ENCODE results near the gene TEX14.

The TEX14 gene

DNA sequence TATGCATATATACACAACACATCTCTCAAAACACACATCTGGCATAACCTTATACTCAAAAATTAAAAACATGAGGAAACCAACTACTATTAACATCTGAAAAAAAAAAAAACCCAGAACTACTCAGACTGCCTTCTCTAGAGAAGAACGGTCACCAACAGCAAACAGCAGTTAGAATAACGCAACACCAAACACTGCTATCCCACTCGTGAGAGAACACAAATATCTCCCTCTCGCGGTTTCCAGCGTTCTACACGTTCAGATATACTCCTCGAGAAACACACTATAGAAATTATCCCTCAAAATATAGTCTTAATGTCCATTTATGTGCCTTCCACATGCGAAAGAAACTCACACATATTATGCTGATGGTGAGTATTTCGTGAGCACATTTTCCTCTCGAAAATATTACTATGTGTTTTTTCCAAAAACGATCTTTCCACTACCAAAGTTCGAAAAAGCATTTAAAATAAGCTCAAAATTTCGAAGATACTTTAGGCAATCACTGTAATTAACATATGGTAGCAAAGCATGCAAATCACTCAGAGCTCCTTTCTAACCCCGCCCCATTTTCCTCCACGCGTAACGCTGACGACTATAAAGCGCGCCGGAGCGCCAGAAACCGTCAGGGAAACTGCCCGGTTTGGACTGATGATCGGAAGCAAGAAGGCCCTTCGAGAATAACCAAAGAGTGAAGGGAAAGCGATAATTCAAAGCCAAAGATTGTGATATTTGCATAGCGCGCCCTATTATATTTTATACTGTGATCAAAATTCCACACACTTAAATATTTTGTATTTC lies 60.1 kb downstream of the TEX14 start:
- Histone ChIP-seq H3K27me3 (ENCODE audit: control insufficient read depth in 5 of 5, insufficient read depth in 4 of 5, low read length in 5 of 5) (no peaks in the 10 kb centered on the region), H3K9ac (ENCODE audit: low read length in 5 of 5) (peak overlapping the region; percentile 60 to 90 (median 77))

DNA sequence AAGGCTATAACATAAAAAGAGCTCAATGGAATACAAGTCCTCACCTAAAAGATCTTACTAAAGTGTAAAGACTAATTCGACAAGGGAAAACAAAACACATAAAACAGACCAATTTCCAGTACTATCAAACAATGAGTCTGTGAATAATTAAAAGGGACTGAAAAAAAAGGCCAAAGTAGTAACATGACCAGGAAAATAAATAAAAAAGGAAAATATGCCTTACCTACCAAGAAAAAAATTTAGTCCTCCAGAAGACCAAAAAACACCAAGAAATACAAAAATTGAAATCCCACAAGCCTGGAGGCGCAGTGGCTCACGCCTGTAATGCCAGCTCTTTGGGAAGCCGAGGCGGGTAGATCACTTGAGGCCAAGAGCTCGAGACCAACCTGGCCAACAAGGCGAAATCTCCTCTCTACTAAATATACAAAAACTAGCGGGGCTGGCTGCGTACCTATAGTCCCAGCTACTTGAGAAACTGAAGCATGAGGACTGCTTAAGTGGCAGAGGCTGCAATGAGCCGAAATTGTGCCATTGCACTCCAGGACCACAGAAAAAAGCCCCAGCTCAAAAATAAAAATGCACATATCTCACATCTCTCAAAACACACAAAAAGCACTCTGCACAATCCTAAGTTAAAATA lies 60.8 kb downstream of the TEX14 start:
- H3K9me3 ChIP-seq (ENCODE audit: control insufficient read depth in 5 of 5, low read length in 5 of 5) = no peaks in the 10 kb centered on the region
- H3K27ac ChIP-seq (ENCODE audit: low read depth, low read length) = peak overlapping the region; percentile 68
- H3K9ac ChIP-seq (ENCODE audit: low read length in 5 of 5) = peak overlapping the region in 3 of 5 donors; percentile 12 to 59 (median 40)
- H3K36me3 ChIP-seq (ENCODE audit: control insufficient read depth in 5 of 5, insufficient read depth in 5 of 5, low read length in 5 of 5) = no peaks in the 10 kb centered on the region
- H3K4me1 ChIP-seq (ENCODE audit: control insufficient read depth in 5 of 5, insufficient read depth in 5 of 5, low read length in 5 of 5) = peaks cover 3 to 11% (median 10%) of the 10 kb centered on the region in 5 donors
- no peaks in the 10 kb centered on the region for H3K27me3 ChIP-seq (ENCODE audit: control insufficient read depth in 5 of 5, insufficient read depth in 4 of 5, low read length in 5 of 5)
- H3K4me3 ChIP-seq (ENCODE audit: low read depth in 1 of 5, low read length in 5 of 5) = peak overlapping the region in 3 of 5 donors; percentile 59 to 67 (median 60)

More for the DNA sequence above, 60.1 kb downstream of the TEX14 start:
- Histone ChIP-seq H3K4me1 (ENCODE audit: control insufficient read depth in 5 of 5, insufficient read depth in 5 of 5, low read length in 5 of 5) (peaks cover 3 to 11% (median 9%) of the 10 kb centered on the region in 5 donors), H3K4me3 (ENCODE audit: low read depth in 1 of 5, low read length in 5 of 5) (peak overlapping the region; percentile 59 to 67 (median 62)), H3K27ac (ENCODE audit: low read depth, low read length) (peak overlapping the region; percentile 68), H3K36me3 (ENCODE audit: control insufficient read depth in 5 of 5, insufficient read depth in 5 of 5, low read length in 5 of 5) (no peaks in the 10 kb centered on the region), H3K9me3 (ENCODE audit: control insufficient read depth in 5 of 5, low read length in 5 of 5) (no peaks in the 10 kb centered on the region)

DNA sequence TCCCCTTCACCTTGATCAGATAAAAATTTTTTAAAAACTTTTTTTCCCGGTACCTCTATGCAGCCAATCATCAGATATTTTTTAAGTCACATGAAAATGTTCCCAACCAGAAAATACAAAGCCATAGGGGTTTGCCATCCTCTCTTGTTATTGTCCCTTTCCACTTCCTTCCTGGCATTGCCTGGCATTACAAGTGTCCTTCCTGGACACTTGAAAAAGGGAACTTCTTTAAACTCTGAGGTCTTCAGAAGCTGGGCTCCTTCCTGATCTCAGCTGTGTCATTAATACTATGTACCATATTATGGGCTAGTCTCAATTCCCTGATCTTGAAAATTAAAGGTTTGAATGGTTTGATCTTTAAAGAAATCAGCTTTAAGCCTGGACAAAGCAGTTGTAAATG lies 64.9 kb downstream of the TEX14 start:
- Histone ChIP-seq H3K27me3 (ENCODE audit: control insufficient read depth in 5 of 5, insufficient read depth in 4 of 5, low read length in 5 of 5) (no peaks in the 10 kb centered on the region), H3K27ac (ENCODE audit: low read depth, low read length) (no peak overlapping the region), H3K36me3 (ENCODE audit: control insufficient read depth in 5 of 5, insufficient read depth in 5 of 5, low read length in 5 of 5) (no peaks in the 10 kb centered on the region), H3K9me3 (ENCODE audit: control insufficient read depth in 5 of 5, low read length in 5 of 5) (no peaks in the 10 kb centered on the region), H3K9ac (ENCODE audit: low read length in 5 of 5) (no peak overlapping the region), H3K4me3 (ENCODE audit: low read depth in 1 of 5, low read length in 5 of 5) (no peak overlapping the region), H3K4me1 (ENCODE audit: control insufficient read depth in 5 of 5, insufficient read depth in 5 of 5, low read length in 5 of 5) (peaks cover 2 to 6% (median 4%) of the 10 kb centered on the region in 5 donors)

DNA sequence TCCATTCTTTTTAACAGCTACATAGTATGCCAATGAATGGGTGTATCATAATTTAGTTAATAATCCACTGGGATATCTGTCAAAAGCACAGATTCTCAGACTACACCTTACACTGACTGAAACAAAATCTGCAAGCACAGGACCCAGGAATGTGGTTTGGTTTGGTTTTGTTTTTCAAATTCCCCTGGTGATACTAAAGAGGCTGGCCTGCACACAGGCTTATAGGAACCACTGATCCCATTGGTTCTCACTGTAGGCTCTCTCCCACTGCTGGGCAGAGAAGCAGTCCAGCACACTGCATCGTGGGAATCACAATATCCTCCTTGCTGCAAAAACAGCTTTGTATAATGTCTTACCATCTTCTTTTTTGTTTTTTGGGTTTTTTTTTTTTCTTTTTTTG lies 67.1 kb downstream of the TEX14 start:
- Histone ChIP-seq H3K27me3 (ENCODE audit: control insufficient read depth in 5 of 5, insufficient read depth in 4 of 5, low read length in 5 of 5) (no peaks in the 10 kb centered on the region), H3K9ac (ENCODE audit: low read length in 5 of 5) (no peak overlapping the region), H3K4me1 (ENCODE audit: control insufficient read depth in 5 of 5, insufficient read depth in 5 of 5, low read length in 5 of 5) (peaks cover 0 to 2% (median 0%) of the 10 kb centered on the region in 5 donors), H3K36me3 (ENCODE audit: control insufficient read depth in 5 of 5, insufficient read depth in 5 of 5, low read length in 5 of 5) (no peaks in the 10 kb centered on the region), H3K9me3 (ENCODE audit: control insufficient read depth in 5 of 5, low read length in 5 of 5) (no peaks in the 10 kb centered on the region), H3K4me3 (ENCODE audit: low read depth in 1 of 5, low read length in 5 of 5) (no peak overlapping the region), H3K27ac (ENCODE audit: low read depth, low read length) (no peak overlapping the region)

DNA sequence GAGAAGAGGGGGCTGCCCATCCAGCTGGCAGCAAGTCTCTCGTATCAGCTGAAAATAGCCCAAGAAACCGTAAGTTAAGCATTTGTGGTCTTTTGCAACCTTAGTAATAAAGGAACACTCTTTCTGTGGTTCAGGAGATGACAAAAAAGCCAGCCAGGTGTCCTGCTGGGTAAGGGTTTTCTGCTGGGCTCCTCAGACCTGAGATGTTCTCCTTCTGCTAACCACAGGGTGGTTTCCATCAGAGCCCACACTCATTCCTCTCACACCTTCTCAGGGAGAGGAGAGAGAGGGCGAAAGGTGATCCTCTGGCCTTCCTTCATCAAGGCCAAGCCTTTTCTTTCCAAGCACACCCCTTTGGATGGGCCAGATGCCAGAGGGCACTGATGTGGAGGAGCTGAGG lies 70.7 kb downstream of the TEX14 start:
- Histone ChIP-seq H3K4me1 (ENCODE audit: control insufficient read depth in 5 of 5, insufficient read depth in 5 of 5, low read length in 5 of 5) (no peaks in the 10 kb centered on the region), H3K4me3 (ENCODE audit: low read depth in 1 of 5, low read length in 5 of 5) (no peak overlapping the region), H3K27ac (ENCODE audit: low read depth, low read length) (no peak overlapping the region), H3K36me3 (ENCODE audit: control insufficient read depth in 5 of 5, insufficient read depth in 5 of 5, low read length in 5 of 5) (no peaks in the 10 kb centered on the region), H3K9me3 (ENCODE audit: control insufficient read depth in 5 of 5, low read length in 5 of 5) (no peaks in the 10 kb centered on the region), H3K27me3 (ENCODE audit: control insufficient read depth in 5 of 5, insufficient read depth in 4 of 5, low read length in 5 of 5) (no peaks in the 10 kb centered on the region), H3K9ac (ENCODE audit: low read length in 5 of 5) (no peak overlapping the region)

DNA sequence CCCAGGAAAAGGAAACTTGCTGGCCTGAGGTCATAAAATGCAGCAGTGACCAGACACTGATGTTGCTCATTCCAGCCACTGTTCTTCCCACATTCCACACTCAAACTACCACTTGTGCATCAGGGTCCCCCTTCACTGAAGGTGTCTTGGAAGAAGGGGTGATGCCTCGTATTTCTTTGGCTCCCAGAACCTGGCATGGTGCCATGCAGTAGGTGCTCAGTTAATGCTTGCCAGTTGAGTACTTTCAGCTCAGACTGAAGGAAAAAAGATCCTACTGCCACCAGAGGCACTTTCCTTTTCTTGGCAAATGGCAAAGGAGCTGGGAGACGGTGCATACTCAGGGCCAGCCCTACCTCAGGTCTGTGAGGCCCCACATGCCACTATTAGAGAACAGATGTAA lies 73.5 kb downstream of the TEX14 start:
- no peak overlapping the region for H3K27ac ChIP-seq (ENCODE audit: low read depth, low read length)
- no peaks in the 10 kb centered on the region for H3K27me3 ChIP-seq (ENCODE audit: control insufficient read depth in 5 of 5, insufficient read depth in 4 of 5, low read length in 5 of 5)
- no peaks in the 10 kb centered on the region for H3K4me1 ChIP-seq (ENCODE audit: control insufficient read depth in 5 of 5, insufficient read depth in 5 of 5, low read length in 5 of 5)
- H3K4me3 ChIP-seq (ENCODE audit: low read depth in 1 of 5, low read length in 5 of 5) = no peak overlapping the region
- H3K9ac ChIP-seq (ENCODE audit: low read length in 5 of 5) = no peak overlapping the region
- no peaks in the 10 kb centered on the region for H3K9me3 ChIP-seq (ENCODE audit: control insufficient read depth in 5 of 5, low read length in 5 of 5)
- no peaks in the 10 kb centered on the region for H3K36me3 ChIP-seq (ENCODE audit: control insufficient read depth in 5 of 5, insufficient read depth in 5 of 5, low read length in 5 of 5)

DNA sequence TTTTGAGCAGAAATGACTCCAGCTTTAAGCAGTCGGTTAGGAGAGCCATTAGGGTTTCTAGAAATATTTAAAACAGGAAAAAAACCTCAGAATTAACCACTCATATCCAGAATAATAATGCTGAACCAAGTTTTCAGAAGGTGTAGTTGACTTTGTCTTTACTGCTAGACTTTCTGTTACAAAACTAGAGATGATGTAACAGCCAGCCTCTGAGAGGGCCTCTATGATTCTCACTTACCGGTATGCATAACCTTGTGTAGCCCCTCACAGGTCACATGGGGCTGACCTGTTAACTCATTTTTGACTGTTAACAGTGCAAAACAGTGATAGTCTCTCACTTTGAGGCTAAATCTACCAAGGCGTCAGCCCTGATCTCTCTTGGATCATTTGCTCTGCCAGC lies 74.3 kb downstream of the TEX14 start:
- no peak overlapping the region for H3K27ac ChIP-seq (ENCODE audit: low read depth, low read length)
- no peaks in the 10 kb centered on the region for H3K9me3 ChIP-seq (ENCODE audit: control insufficient read depth in 5 of 5, low read length in 5 of 5)
- H3K9ac ChIP-seq (ENCODE audit: low read length in 5 of 5) = no peak overlapping the region
- no peaks in the 10 kb centered on the region for H3K4me1 ChIP-seq (ENCODE audit: control insufficient read depth in 5 of 5, insufficient read depth in 5 of 5, low read length in 5 of 5)
- H3K27me3 ChIP-seq (ENCODE audit: control insufficient read depth in 5 of 5, insufficient read depth in 4 of 5, low read length in 5 of 5) = no peaks in the 10 kb centered on the region
- no peak overlapping the region for H3K4me3 ChIP-seq (ENCODE audit: low read depth in 1 of 5, low read length in 5 of 5)
- H3K36me3 ChIP-seq (ENCODE audit: control insufficient read depth in 5 of 5, insufficient read depth in 5 of 5, low read length in 5 of 5) = no peaks in the 10 kb centered on the region

DNA sequence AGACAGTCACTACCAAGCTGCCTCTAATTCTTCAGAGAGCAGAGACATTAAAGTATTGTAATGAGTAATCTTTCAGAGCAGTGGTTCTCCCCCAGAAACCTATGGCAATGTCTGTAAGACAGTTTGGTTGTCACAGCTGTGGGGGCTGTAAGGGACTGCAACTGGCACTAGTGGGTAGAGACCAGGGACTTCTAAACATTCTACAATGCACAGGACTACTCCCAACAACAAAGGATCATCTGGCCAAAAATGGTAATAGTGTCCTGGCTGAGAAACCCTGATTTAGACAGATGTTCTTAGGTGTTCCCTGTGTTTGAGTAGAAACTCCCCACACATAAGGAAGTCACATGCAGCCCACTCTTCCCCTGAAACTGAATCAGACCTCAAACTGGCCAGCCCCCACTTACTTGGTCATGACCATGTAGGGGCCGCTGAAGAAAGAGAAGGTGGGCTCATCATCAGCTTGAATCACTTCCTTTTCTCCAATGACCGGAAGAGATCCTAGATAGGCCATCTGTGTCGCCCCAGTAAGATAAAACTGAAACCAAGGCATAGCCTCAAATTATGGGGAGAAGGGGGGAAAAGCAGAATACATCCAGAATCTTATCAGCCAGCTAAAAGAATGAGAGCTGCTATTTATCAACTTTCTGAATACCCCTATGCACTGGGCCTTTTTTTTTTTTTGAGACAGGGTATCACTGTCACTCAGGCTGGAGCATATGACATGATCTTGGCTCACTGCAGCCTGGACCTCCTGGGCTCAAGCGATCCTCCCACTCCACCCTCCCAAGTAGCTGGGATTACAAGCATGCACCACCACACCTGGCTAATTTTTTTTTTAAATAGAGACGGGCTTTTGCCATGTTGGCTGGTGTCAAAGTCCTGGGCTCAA lies 75.8 kb downstream of the TEX14 start:
- Histone ChIP-seq H3K4me3 (ENCODE audit: low read depth in 1 of 5, low read length in 5 of 5) (no peak overlapping the region), H3K9ac (ENCODE audit: low read length in 5 of 5) (no peak overlapping the region), H3K4me1 (ENCODE audit: control insufficient read depth in 5 of 5, insufficient read depth in 5 of 5, low read length in 5 of 5) (no peaks in the 10 kb centered on the region), H3K27ac (ENCODE audit: low read depth, low read length) (no peak overlapping the region), H3K9me3 (ENCODE audit: control insufficient read depth in 5 of 5, low read length in 5 of 5) (no peaks in the 10 kb centered on the region), H3K36me3 (ENCODE audit: control insufficient read depth in 5 of 5, insufficient read depth in 5 of 5, low read length in 5 of 5) (no peaks in the 10 kb centered on the region), H3K27me3 (ENCODE audit: control insufficient read depth in 5 of 5, insufficient read depth in 4 of 5, low read length in 5 of 5) (no peaks in the 10 kb centered on the region)

DNA sequence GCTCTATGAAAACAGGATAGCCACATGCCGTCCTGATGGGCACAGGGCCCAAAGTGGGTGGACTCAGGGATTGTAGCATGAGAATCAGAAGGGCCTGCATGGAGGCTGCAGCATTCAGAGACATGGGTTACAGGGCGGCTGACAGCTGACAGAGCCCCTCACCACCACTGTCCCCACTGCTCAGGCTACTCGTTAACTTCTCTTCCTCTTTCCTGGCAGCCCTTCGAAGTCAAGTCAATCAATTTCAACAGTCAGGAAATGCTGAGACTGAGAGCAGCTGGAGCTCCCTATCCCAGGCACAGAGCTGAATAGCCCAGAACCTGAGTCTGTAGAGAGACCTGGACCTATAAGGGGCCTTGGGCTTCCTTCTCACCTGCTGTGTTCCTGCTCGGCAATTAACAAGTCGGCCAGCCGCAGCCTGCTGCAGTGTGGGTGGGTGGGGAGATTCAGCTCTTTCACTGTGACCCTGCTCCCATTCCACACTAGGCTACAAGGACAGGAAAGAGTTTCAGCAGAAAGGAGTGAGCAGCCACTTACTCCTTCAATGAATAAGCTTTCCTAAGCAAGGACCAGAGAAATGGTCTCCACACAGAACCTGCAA lies 76.9 kb downstream of the TEX14 start:
- Histone ChIP-seq H3K9ac (ENCODE audit: low read length in 5 of 5) (no peak overlapping the region), H3K36me3 (ENCODE audit: control insufficient read depth in 5 of 5, insufficient read depth in 5 of 5, low read length in 5 of 5) (no peaks in the 10 kb centered on the region), H3K4me3 (ENCODE audit: low read depth in 1 of 5, low read length in 5 of 5) (no peak overlapping the region)

More for the DNA sequence above, 76.9 kb downstream of the TEX14 start:
- no peak overlapping the region for H3K27ac ChIP-seq (ENCODE audit: low read depth, low read length)
- H3K27me3 ChIP-seq (ENCODE audit: control insufficient read depth in 5 of 5, insufficient read depth in 4 of 5, low read length in 5 of 5) = peaks cover 0 to 4% (median 0%) of the 10 kb centered on the region in 5 donors
- H3K9me3 ChIP-seq (ENCODE audit: control insufficient read depth in 5 of 5, low read length in 5 of 5) = no peaks in the 10 kb centered on the region
- H3K4me1 ChIP-seq (ENCODE audit: control insufficient read depth in 5 of 5, insufficient read depth in 5 of 5, low read length in 5 of 5) = no peaks in the 10 kb centered on the region

All from subcutaneous abdominal adipose tissue (tissue), 5 donors.